NCI-H748 treated with DMSO at 0.1 percent for 48 hours (cell line): Measurements from ENCODE around the gene PPHLN1.

Source experiments
- DNase-seq: peaks from one replicate; lab custom pipeline; 2025; lab: John Stamatoyannopoulos, UW

Gene PPHLN1

GRCh38 chr12:42325653-42326474 lies at the start of gene PPHLN1, which contains the start of gene ZCRB1:
TSS of gene PPHLN1 (plus strand) at chr12:42326167. CDS start at chr12:42335903, 9,736 bp downstream.
TSS of gene ZCRB1 (minus strand) at chr12:42326094. CDS start at chr12:42324102, 1,992 bp downstream.
- DNase-seq: peak; percentile 87

DNA sequence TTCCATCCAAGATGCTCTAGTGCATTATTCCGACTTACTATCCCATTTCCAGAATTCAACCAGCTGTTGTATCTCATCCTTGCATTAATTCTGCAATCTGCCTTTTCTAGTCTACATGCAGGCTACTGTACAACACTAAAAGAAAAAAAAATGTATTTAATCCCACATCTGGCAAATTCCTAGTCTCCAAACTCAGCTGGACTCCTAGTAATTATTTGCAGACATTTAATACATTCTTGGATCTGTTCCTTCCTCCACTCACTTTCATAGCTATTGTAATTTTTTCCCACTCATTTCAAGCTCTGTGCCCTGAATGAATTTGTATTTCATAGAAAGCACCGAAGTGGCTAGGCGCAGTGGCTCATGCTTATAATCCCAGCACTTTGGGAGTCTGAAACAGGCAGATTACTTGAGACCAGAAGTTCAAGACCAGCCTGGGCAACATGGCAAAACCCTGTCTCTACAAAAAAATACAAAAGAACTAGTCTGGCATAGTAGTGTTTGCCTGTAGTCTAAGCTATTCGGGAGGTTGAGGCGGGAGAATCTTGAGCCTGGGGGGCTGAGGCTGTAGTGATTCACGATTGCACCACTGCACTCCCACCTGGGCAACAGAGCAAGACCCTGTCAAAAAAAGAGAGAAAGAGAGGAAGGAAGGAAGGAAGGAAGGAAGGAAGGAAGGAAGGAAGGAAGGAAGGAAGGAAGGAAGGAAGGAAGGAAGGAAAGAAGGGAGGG lies 48.4 kb upstream of the PPHLN1 start:
- no peak for DNase-seq

DNA sequence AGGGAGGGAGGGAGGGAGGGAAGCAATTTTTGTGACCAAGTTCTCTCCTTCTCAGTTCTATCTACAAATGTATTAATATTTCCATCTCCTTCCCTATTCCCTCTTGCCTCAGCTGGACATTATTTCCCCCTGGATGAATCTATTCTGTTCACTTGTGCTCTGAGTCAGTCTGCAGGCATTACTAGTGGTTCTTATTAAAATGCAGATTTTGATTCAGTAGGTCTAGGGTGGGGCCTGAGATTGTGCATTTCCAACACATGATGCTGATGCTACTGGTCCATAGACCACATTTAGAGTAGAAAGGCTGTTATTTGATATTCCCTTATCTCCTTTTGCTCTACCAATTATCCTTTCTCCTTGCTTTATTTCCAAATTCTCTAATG lies 47.8 kb upstream of the PPHLN1 start:
- DNase-seq: no peak

- DNase-seq: no peak
Measured at GRCh38 chr12:42281278-42281677, 44.7 kb upstream of the PPHLN1 start.

DNA sequence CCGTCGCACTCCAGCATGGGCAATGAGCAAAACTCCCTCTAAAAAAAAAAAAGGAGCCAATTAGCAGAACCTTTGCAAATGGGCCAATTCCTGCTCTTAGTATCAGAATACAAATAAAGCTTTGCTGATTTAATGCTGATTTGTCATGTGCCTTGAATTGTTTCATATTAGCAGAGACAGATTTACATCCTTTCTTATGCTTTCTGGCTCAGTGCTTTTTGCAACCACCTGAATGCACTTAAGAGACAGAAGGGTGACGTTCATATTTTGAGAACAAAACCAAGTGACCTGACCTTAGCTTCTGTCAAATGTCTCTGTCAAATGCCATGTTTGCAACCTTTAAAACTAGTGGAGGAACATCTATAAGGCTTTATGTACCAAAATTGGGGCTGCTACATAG lies 44.1 kb upstream of the PPHLN1 start:
- no peak for DNase-seq

DNA sequence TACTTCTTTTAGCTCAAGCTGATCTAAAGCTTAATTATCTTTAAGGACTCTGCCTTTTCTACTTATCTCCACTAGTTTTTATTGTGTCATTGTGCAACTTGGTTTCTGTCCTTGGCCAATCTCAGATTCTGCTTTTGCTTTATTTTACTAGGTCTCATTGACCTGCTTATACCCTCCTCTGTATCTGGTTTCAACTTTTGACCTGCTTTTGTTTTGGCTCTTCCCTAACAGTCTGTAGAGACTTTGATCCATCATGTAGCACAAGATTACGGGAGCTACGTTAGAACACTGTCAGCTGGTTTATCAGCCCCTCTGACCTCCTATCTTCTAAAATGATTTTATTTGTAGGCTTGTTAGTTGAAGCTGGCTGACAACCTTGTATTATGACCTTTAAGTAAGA lies 43.7 kb upstream of the PPHLN1 start:
- DNase-seq: no peak

GRCh38 chr12:42283739-42284138 lies 42.2 kb upstream of the PPHLN1 start:
- no peak for DNase-seq

DNA sequence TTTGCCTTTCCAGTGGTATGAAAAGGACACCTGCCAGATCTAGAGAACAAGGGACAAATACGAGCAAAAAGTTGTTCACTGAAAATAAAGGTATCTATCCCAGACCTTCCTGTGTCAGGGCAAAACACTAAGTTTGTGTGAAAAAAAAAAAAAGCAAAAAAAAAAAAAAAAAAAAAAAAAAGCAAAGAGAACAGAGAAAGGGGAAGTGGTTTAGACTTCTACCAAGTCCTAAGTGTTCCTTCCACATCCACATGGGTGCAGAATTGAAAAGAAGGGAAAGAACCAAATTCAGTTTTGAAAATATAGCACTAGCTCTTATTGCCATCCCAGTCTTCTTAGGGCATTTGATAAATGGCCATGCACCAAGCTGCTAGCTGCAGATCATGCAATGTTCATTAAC lies 41.8 kb upstream of the PPHLN1 start:
- no peak for DNase-seq

DNA sequence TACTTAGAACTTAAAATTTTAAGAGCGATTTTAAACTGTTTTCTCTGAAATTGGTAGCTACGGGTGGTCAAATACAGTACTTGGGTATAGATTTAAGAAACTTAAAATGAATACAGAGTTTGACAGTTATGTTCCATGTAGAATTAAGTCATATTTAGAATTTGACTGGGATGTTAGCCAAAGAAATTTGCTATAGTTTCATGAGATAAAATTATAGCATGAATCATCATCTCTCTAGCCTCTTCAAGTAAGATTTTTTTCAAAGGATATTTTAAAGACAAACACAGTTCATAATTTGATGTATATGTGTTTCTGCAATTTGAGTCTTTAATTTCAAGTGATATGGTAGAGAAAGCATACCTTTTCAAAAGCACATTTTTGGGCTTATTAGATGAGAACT lies 41.1 kb upstream of the PPHLN1 start:
- DNase-seq: no peak

DNA sequence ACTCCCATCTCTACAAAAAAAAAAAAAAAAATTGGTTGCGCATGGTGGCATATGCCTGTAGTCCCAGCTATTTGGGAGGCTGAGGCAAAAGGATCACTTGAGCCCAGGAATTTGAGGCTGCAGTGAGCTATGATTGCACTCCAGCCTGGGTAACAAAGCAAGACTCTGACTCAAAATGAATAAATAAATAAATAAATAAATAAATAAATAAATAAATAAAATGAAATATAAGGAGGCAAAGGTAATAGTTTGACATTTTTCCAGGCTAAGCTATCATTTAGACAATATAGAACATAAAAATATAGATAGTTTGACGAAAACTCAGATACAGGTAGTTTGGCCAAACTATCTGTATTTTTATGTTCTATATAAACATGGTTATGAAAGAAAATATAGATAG lies 40.5 kb upstream of the PPHLN1 start:
- no peak for DNase-seq

GRCh38 chr12:42286741-42287140 lies 39.2 kb upstream of the PPHLN1 start:
- DNase-seq: no peak

DNA sequence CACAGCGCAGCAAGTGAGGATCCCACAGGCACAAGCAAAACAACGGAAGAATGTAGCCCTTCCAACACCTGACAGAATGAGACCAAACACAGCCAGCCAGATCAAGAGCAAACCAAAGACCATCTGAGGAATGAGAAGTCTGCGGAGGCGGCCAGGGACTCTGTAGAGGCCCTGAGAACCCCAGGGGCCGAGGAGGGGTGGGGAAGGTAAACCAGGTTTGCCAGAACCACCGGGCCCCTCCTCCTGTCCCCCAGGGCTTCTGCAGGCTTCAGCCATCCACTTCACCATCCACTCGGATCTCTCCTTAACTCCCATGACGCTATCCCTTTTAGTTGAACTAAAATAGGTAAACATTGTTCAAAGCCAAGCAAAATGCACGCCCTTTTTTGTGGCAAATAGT lies 37.4 kb upstream of the PPHLN1 start:
- no peak for DNase-seq

DNA sequence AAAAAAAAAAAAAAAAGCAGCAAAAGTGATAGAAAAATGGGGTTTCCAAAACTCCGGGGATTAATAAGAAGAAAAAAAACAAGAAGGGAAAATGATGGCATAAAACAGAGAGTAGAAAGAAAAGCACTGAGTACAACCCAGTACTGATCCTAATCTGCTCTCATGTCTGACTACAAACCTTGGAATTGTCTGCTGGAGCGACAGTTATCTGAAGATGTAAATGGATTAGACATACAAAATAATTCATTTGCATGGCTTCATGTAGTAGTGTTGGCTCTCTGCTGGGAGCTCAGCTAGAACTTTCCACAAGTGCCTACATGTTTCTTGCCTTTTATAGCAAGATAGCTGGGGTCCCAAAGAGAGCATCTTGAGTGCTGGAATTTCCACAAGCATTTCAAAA lies 34.3 kb upstream of the PPHLN1 start:
- DNase-seq: no peak

DNA sequence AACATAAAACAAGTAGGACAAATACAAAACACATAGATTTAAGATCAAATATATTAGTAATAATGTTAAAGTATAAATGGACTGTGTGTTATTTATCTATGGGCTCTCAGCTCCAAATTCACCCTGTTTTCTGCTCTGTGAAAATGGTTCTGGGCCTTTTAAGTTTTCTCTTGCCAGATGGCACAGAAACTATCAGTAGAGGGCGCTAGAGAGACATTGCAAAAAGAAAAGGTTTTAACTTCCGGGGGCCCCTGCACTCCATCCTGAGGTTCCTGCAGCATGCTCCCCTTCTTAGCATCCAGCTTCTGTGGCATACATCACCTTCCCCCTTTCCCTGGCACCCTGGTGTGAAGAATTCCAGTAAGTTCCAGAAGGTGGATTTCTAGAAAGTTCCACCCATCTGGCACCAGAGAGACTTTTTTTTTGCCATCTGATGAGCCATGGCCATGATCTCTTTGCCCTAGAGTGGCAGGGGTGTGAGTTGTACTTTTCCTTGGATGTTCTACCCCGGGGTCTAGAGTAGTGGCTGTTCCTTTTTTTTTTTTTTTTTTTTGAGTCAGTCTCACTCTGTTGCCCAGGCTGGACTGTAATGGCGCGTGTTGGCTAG lies 29.4 kb upstream of the PPHLN1 start:
- peak; percentile 4 for DNase-seq

- DNase-seq: no peak
Measured at GRCh38 chr12:42298887-42299286, 27.1 kb upstream of the PPHLN1 start.

GRCh38 chr12:42299392-42300308 lies 26.3 kb upstream of the PPHLN1 start:
- no peak for DNase-seq

DNA sequence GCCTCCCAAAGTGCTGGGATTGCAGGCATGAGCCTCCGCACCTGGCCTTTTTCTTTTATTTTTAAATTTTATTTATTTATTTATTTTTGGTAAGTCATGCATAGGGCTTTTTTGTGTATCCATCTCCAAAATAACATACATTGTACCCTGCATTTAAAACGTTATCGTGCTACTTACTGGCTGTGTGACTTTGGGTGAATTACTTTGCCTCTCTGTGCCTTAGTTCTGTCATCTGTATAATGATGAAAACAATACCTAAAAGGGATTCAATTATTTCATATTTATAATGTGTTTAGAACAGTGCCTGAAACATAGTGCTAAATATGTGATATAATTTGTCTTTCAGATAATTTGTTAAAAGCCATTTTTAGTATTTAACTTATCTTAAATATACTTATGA lies 19.7 kb upstream of the PPHLN1 start:
- no peak for DNase-seq

DNA sequence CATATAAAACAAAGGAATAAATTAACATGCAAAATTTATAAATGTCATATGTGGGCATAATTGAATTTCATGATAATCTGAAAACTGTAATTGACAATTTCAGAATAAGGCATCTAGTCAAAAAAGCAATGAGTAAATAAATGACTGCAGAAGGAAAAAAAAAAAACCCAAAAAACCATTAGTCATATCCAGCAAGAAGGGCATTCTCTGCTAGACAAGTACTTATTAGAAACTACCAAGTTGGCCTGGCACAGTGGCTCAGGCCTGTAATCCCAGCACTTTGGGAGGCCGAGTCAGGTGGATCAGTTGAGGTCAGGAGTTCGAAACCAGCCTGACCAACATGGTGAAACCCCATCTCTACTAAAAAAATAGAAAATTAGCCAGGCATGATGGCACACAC lies 17.6 kb upstream of the PPHLN1 start:
- DNase-seq: no peak

GRCh38 chr12:42309996-42310395 lies 16.0 kb upstream of the PPHLN1 start:
- DNase-seq: no peak

- DNase-seq: no peak
Measured at GRCh38 chr12:42315108-42315507, 10.9 kb upstream of the PPHLN1 start.

DNA sequence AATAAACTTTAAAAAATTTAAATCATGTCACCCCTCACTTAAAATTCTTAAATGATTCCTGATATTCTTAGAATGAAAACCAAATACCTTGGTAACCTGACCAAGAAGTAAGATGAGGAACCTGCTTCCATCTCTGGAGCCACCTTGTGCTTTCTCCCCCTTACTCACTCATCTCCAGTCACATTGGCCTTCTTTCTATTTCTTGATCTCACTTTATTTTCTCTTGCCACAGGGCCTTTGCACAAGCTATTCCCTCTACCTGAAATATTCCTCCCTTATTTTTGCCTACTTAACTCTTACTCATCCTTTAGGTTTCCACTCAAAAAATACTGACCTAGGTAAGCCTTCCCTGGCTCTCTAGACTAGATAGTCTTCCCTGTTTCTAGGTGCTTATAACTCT lies 5.2 kb upstream of the PPHLN1 start:
- no peak for DNase-seq

DNA sequence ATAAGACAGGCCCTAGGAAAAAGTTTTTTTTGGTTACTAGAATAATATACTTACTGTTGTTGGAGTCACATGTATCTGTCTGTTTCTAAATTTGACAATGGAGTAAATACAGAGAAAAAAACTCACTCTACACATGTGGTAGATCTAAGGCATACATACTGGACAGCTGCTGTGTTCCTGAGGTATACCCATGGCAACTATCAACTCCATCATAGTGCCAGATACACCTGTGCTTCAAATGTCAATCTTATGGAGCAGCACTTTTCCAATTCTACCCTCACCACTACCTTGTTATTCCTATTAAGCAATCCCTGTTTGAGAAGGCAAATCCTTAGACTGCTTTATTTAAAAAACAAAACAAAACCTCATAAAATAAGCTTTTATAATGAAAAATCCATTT lies 3.4 kb upstream of the PPHLN1 start:
- DNase-seq: no peak
